Measurements from ENCODE around the gene CD58. TPM values are rescaled to one million over a fixed set of nuclear protein-coding genes. Genes with fewer than 3 reads are reported as not detected.

CD58 gene
- total RNA-seq, 2 experiments from 2014 or later, result 8.1 to 8.2 TPM

- Mint-ChIP-seq H3K4me3 (no peak overlapping the region), H3K4me1 (no peaks in the 10 kb centered on the region), H3K27me3 (no peaks in the 10 kb centered on the region), H3K9me3 (no peaks in the 10 kb centered on the region), H3K36me3 (no peaks in the 10 kb centered on the region), H3K27ac (no peak overlapping the region)
- DNase-seq, result no peak
These were observed 95.0 kb downstream of the CD58 start for GRCh38 chr1:116475850-116476218.

- H3K27me3 Mint-ChIP-seq, result no peaks in the 10 kb centered on the region
- H3K27ac Mint-ChIP-seq, result no peak overlapping the region
- no peaks in the 10 kb centered on the region for H3K9me3 Mint-ChIP-seq
These were observed 95.6 kb downstream of the CD58 start for GRCh38 chr1:116474921-116475849.

DNA sequence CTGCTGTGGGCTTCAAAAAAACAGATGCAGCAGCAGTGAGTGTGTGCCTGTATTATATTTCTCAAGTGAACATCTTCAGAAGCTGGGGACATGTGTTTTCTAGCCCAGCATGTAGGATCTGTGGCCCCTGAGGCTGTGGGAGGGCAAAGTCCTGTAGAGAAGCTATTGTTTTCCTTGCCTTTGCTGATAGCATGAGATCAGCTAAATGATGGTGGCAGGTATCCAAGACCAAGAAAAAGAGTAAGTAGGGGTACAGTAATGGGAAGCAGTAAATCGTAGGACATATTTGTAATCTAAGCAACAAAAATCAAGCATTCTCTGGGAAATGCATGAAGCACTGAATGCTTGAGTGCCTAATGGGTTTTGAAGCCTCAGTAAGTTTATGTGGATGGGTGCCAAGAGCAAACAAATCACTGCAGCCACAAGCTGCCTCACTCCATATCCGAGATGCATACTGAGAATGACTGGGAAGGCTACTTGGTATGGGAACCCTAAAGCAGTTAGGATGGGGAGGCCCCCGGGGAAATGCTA, 98.3 kb downstream of the CD58 start:
- H3K27ac Mint-ChIP-seq, result no peak overlapping the region
- H3K4me1 Mint-ChIP-seq, result no peaks in the 10 kb centered on the region
- H3K4me3 Mint-ChIP-seq, result no peak overlapping the region
- H3K9me3 Mint-ChIP-seq, result no peaks in the 10 kb centered on the region
- H3K27me3 Mint-ChIP-seq, result no peaks in the 10 kb centered on the region
- DNase-seq, result no peak
- no peaks in the 10 kb centered on the region for H3K36me3 Mint-ChIP-seq

More at GRCh38 chr1:116474921-116475849, 95.6 kb downstream of the CD58 start:
- H3K36me3 Mint-ChIP-seq, result no peaks in the 10 kb centered on the region
- no peak overlapping the region for H3K4me3 Mint-ChIP-seq
- no peak for DNase-seq
- no peaks in the 10 kb centered on the region for H3K4me1 Mint-ChIP-seq

- Mint-ChIP-seq H3K9me3 (no peaks in the 10 kb centered on the region), H3K27ac (no peak overlapping the region), H3K36me3 (no peaks in the 10 kb centered on the region), H3K27me3 (no peaks in the 10 kb centered on the region), H3K4me1 (no peaks in the 10 kb centered on the region), H3K4me3 (no peak overlapping the region)
- no peak for DNase-seq
These were observed 99.6 kb downstream of the CD58 start for GRCh38 chr1:116471241-116471640.

DNA sequence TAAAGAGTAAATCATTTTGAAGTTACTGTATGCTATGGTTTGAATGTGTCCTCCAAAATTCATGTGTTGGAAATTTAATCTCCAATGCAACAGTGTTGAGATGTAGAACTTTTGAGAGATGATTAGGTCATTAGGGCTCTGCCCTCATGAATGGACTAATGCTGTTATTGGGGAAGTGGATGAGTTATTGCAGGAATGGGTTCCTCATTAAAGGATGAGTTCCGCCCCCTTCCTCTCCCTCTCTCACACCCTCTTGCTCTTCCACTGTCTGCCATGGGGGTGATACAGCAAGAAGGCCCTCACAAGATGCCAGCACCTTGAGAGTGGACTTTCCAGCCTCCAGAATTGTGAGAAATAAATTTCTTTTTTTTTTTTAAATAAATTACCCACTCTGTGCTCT, 100.2 kb downstream of the CD58 start:
- Mint-ChIP-seq H3K4me1 (no peaks in the 10 kb centered on the region), H3K4me3 (no peak overlapping the region), H3K27ac (no peak overlapping the region)

GRCh38 chr1:116466810-116467557, 103.8 kb downstream of the CD58 start:
- Mint-ChIP-seq H3K36me3 (no peaks in the 10 kb centered on the region), H3K27ac (no peak overlapping the region), H3K4me1 (no peaks in the 10 kb centered on the region), H3K27me3 (no peaks in the 10 kb centered on the region), H3K9me3 (no peaks in the 10 kb centered on the region), H3K4me3 (no peak overlapping the region)
- no peak for DNase-seq

More for the DNA sequence above, 100.2 kb downstream of the CD58 start:
- Mint-ChIP-seq H3K27me3 (no peaks in the 10 kb centered on the region), H3K9me3 (no peaks in the 10 kb centered on the region), H3K36me3 (no peaks in the 10 kb centered on the region)
- DNase-seq, result no peak

DNA sequence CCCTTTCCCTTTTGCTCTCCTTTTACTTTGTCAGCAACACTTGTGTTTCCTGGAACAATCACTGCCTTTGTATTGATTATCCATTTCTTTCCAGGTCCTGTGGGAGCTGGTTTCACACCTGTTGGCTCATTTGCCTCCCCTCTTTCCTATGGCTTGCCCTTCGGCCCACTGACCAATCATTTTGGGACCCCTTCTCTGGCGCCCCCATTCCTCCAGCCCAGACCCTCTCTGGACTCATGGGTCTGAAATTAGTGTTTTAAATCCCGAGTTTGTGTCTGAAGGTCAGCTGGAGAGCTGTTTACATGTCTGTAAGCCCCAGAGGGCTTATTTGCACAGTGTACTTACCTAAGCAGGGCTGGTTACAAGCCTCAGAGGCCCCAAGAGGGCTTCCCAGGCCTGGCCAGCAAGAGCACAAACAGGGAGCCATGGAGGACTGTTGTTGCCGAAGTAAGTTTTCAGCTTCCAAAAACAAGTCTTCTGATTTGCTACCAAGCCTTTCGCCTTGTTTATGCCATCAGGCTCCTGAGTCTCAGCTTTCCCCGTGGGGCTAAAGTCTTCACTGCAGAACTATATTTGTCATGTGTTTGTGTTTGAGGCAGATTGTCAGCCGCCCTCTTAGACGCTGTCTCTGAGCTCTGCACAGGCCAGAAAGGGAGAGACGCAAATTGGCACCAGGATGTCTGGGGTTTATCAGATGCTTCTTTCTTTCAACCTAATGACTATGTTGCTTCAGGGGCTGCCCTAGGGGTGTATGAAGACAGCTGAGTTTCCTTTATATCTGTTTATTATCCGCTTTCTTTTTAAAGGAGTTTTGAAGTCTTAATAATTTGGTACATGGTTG, 104.8 kb downstream of the CD58 start:
- no peaks in the 10 kb centered on the region for H3K36me3 Mint-ChIP-seq
- H3K4me3 Mint-ChIP-seq, result no peak overlapping the region
- H3K9me3 Mint-ChIP-seq, result no peaks in the 10 kb centered on the region
- no peaks in the 10 kb centered on the region for H3K4me1 Mint-ChIP-seq
- no peaks in the 10 kb centered on the region for H3K27me3 Mint-ChIP-seq
- no peak overlapping the region for H3K27ac Mint-ChIP-seq
- no peak for DNase-seq

- DNase-seq, result no peak
- H3K27me3 Mint-ChIP-seq, result no peaks in the 10 kb centered on the region
- no peaks in the 10 kb centered on the region for H3K9me3 Mint-ChIP-seq
- no peaks in the 10 kb centered on the region for H3K4me1 Mint-ChIP-seq
- H3K27ac Mint-ChIP-seq, result no peak overlapping the region
- no peak overlapping the region for H3K4me3 Mint-ChIP-seq
- H3K36me3 Mint-ChIP-seq, result no peaks in the 10 kb centered on the region
These were observed 105.4 kb downstream of the CD58 start for GRCh38 chr1:116465477-116465844.

Other genes starting within 250 kb of the CD58 start
- gene ATP1A1, start 197.8 kb downstream of the CD58 start, total RNA-seq, result 100 to 1,000 TPM; 234 to 243 TPM
- under 1 TPM; 0.70 to 0.92 TPM for gene IGSF3, start 96.7 kb upstream of the CD58 start, total RNA-seq
- 100 to 1,000 TPM; 291 TPM for gene CD2, start 183.4 kb upstream of the CD58 start, total RNA-seq

All from activated naive CD8-positive, alpha-beta T cell treated with anti-CD3 and anti-CD28 coated beads for 36 hours (primary cell).